Articular chondrocyte of knee joint (primary cell): Measurements from ENCODE around the gene ZNF816. TPM values are rescaled to one million over a fixed set of nuclear protein-coding genes. Genes with fewer than 3 reads are reported as not detected.

Experiments used
- total RNA-seq: library from RNA; depleted of rRNA; stranded (reverse); fragments of >200 nt; gene quantifications from 2 replicates; pipeline ENCODE4 v1.2.3, GENCODE V29; 2012

Gene ZNF816
- 7.7 and 12.8 TPM in 2 replicates for total RNA-seq

GRCh38 chr19:52962394-52963246, at the start of gene ZNF816:
Gene ZNF816 (minus strand): TSS chr19:52962881. CDS start chr19:52956089, 6,792 bp downstream.

GRCh38 chr19:52922841-52923777, 39.6 kb downstream of the ZNF816 start, which contains the start of gene ZNF888:
Gene ZNF888 (minus strand): TSS chr19:52923428. CDS start chr19:52917873, 5,555 bp downstream.

Other genes with a start within 250 kb of the ZNF816 start
- gene ZNF611, start 227.8 kb downstream of the ZNF816 start, total RNA-seq: 13.3 and 15.9 TPM in 2 replicates
- gene ZNF600, start 176.1 kb downstream of the ZNF816 start, total RNA-seq: 6.8 and 13.5 TPM in 2 replicates
- gene ZNF28, start 141.2 kb downstream of the ZNF816 start, total RNA-seq: 14.8 and 18.6 TPM in 2 replicates
- 24.3 and 29.9 TPM in 2 replicates for gene ZNF468, start 105.3 kb downstream of the ZNF816 start, total RNA-seq
- gene ZNF320, start 65.2 kb downstream of the ZNF816 start, total RNA-seq: 11.8 and 18.4 TPM in 2 replicates
- 3.9 and 6.2 TPM in 2 replicates for gene ZNF888, start 39.5 kb downstream of the ZNF816 start, total RNA-seq
- gene ERVV-1, start 51.0 kb upstream of the ZNF816 start, total RNA-seq: not detected in 2 replicates
- not detected in 2 replicates for gene ERVV-2, start 81.9 kb upstream of the ZNF816 start, total RNA-seq
- gene ZNF160, start 140.5 kb upstream of the ZNF816 start, total RNA-seq: 47.6 and 59.7 TPM in 2 replicates
- gene ZNF415, start 170.0 kb upstream of the ZNF816 start, total RNA-seq: 10.1 and 18.5 TPM in 2 replicates
- gene ZNF347, start 196.2 kb upstream of the ZNF816 start, total RNA-seq: 11.0 and 12.0 TPM in 2 replicates
- gene ZNF665, start 230.5 kb upstream of the ZNF816 start, total RNA-seq: 3.0 and 6.5 TPM in 2 replicates